GM21528 (cell line): ENCODE results near the gene SLIT1.
A peak's percentile ranks its signal among the peaks of the same experiment; 100 is the strongest.

Experiments
- ATAC-seq: cut with Tn5 transposase; IDR thresholded peaks from one replicate; pipeline ENCODE4 v1.9.1; 2021; ENCODE audit warnings: mild to moderate bottlenecking, moderate library complexity; ENCODE audit not compliant: unreplicated experiment, low FRiP score

SLIT1 gene

GRCh38 chr10:97013568-97013967 lies 172.2 kb downstream of the SLIT1 start:
- ATAC-seq, result no peak

GRCh38 chr10:97012470-97012869 lies 173.3 kb downstream of the SLIT1 start:
- ATAC-seq, result no peak

DNA sequence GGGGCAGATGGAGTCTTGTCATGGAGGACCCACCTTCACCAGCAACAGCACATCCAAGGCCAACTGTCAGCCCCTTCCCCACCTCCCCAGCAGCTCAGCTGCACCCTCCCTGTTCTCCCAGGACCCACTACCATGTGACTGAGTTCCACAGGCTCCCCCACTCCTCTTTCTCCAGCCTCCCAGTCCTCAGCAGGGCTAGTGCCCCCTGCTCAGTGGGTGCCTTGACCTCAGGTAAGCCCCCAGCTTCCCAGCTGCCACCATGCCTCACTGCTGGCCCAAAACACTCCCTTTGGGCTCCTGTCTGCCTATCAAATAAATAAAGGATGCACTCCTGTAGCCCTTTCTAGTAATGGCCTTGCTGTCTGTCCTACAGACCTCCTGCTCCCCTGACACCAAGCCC lies 174.4 kb downstream of the SLIT1 start:
- no peak for ATAC-seq

DNA sequence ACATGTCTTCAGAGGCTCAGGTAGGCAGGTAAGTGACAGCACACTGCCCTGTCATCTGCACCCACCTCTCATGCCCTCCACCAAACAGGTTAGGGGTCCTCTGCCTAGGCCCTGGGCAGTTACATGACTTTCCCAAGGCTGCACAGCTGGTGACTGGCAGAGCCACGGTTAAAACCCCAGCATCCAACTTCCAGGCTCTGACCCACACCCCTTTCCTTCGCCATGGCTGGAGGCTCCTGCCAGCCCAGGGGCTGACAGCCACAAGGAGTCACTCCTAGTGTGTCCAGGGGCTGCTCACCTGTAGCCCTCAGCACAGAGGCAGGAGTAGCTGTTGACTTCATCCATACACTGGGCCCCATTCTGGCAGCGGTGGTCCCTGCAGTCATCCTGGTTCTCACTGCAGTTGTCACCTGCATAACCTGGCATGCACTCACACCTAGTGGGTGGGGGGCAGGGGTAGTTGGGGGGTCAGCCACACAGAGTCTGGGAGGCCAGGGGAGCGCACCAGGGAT lies 175.0 kb downstream of the SLIT1 start:
- no peak for ATAC-seq

GRCh38 chr10:97007417-97007816 lies 178.3 kb downstream of the SLIT1 start:
- ATAC-seq, result no peak

GRCh38 chr10:97006364-97006763 lies 179.4 kb downstream of the SLIT1 start:
- no peak for ATAC-seq

GRCh38 chr10:97005349-97005748 lies 180.4 kb downstream of the SLIT1 start:
- ATAC-seq, result no peak

- ATAC-seq, result no peak
These were observed 181.2 kb downstream of the SLIT1 start for GRCh38 chr10:97004591-97004990.

DNA sequence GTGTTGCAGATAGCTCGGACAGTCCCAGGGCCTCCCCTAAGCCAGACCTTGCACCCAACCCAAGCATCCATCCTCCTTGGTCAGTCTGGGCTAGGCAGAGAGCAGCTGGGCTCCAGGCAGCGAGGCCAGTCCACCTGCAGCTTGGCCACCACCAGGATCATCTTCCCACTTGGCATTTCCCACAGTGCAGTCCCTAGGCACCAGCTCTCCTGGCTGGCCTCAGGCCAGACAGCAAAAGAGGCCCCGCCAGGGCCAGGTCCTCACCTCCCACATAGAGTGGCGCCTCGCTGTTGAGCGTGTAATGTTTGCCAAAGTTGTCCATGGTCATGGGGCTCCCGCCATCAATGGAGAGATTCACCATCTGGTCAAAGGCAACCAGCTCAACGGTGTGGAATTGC lies 182.0 kb downstream of the SLIT1 start:
- ATAC-seq, result no peak

DNA sequence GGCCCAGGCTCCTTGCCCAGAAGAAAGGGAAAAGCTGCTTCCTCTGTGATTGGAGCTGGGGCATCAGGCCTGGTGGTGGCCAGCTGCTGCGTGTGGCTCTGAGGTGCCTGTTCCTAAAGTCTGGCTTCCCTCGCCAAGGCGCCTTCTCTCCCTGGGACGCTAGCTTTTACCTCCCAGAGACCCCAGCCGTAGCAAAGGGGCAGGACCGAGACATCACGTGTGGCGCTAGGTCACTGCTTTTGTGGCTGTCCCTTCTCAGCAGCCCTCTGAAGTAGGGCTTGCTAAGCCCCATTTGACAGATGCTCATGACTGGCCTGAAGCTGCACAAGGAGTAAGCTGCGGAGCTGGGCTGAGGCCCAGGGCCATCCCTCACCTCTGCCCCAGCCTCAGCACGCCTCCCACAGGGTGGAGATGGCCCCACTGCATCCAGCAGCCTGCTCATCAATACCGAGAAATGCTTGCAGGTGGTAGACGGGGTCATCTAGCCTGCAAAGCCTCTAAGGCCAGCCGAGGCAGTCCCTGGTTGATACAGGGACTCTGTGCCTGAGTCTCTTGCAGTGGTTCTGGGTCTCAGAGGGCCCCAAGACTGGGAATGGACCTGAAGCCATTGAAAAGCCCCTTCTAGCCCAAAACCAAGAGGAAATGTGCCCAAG lies 182.5 kb downstream of the SLIT1 start:
- ATAC-seq, result no peak

DNA sequence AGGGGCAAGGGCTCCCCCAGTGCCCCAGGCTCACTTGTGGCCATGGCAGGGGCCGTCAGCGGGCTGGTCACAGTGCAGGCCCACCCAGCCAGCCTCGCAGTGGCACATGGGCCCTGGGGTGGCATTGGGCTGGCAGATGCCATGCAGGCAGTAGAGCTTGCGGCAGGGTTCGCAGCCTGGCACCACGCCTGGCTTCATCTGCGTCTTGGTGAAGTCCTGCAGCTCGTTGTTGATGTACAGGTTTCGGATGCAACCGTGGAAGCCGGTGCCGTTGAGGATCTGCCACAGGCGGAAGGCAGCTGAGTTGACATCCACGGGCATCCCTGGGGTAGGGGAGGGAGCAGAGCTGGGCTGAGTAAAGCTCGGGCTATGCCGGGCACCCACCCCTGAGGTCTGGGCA lies 183.1 kb downstream of the SLIT1 start:
- no peak for ATAC-seq

- no peak for ATAC-seq
These were observed 184.4 kb downstream of the SLIT1 start for GRCh38 chr10:97001183-97001991.

DNA sequence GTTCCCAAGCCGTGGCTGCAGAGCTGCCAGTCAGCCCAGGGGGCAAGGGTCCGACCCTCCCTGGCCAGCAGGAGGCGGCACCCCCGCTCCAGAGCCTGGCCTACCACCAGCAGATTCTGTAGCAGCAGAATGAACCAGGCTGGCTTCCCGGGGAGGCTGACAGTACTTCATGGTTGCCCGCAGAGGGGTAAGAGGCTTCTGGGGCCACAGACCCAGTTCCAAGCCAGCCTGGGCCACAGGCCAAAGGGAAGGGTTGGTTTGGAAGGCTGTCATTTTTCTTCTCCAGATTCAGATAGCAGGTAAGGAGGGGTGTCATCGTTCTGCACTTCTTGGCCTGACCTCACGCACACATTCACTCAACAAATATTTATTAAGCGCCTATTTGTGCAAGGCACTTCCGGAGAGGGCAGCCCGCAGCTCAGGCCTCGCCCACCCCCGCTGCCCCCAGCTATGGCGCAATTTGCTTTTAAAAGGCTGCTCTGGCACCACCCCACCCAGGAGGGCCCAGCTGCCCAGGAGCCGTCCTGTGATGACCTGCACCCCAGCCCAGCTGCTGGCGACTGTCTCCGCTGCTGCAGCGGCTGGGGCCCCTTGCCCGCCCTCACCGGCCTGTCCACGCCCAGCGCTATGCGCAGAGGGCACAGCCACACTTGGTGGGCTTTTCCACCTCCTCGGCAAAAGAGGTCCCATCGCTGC lies 185.1 kb downstream of the SLIT1 start:
- ATAC-seq, result no peak

- no peak for ATAC-seq
These were observed 185.8 kb downstream of the SLIT1 start for GRCh38 chr10:96999987-97000386.

- ATAC-seq, result no peak
These were observed 186.4 kb downstream of the SLIT1 start for GRCh38 chr10:96999337-96999736.

- ATAC-seq, result no peak
These were observed 187.3 kb downstream of the SLIT1 start for GRCh38 chr10:96998329-96998888.

DNA sequence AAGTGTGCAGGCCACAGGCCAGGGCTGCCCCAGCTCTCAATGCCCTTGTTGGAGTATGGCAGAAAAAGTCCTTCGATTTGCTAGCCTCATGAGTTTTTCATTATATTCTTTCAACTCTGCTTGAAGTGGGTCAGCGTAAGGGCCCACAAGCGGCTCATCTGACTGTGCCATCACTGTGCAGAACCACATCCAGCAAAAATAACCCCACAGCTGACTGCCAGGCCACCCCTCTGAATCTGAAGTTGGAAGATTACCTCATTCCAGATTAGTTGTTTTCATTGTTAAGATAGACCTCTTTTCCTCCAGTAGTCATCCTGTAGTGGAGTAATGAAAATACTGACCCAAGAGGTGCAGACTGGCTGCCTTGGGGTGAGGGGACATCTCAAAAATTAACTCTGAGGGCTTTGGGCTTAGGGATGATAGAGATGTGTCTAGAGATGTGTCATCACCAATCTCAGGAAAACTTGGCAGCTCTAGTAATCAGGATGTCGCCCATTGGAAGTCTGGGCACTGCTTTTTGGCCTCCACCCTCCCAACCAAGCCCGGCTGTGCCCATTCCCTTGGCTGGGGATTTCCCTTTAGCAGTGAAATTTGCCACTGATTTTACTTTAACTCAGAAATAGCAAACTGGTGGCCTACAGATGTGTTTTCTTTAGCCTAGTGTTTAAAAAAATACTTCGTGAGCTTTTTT lies 189.3 kb downstream of the SLIT1 start:
- no peak for ATAC-seq

- ATAC-seq, result no peak
These were observed 189.9 kb downstream of the SLIT1 start for GRCh38 chr10:96995851-96996250.

DNA sequence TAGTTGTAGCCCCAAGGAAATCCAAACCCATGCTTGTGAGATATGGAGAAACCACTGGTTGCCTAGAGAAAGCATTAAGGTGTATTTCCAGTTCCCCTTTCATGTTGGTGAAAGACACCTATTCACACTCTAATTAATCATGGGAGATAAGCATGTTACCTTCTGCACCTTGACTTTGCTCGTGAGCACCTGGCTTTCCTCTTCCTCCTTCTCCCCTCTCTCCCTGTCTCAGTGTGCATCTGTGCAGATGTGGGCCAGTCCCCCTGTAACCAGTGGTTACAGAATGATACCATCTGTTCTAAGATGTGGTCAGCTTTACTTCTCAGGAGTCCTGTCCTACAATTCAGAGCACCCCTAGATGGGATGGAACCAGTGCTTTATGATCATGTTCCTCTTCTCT lies 193.0 kb downstream of the SLIT1 start:
- ATAC-seq, result peak; percentile 46

DNA sequence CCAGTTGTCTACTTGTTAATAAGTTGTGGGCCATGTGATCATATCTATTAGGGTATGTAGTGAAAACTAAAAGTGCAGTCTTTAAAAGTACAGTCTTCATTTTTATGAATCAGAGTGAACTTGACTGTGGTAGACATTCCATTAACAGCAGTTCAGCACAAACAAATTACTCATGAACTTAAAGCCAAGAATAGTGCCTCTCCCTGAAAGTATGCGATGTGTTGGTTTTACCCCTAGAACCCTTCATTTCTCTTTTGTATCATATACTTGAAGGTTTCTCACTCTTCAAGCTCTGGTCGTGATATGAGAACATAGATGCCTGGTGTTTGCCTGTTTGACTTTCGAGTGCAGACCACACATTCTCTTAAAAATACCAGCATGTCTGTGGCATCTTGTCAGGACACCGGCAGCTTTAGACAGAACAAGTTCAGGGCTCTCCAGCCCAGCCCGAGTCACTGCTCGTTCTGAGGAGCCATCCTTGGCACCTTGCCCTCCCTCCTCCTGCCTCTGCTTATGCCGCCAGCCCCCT lies 194.4 kb downstream of the SLIT1 start:
- no peak for ATAC-seq
